LNCAP (cell line): ENCODE data around the gene PSMC5.

Experiments
- TF ChIP-seq, protein P1 (sequence below): fragments of 450-650 bp; IDR thresholded peaks from 2 replicates; pipeline ENCODE4 v1.5.1; 2017; ENCODE audit warnings: mild to moderate bottlenecking

PSMC5 gene

GRCh38 chr17:63816669-63817068, 10.6 kb upstream of the PSMC5 start:
- TF ChIP-seq, protein P1, sequence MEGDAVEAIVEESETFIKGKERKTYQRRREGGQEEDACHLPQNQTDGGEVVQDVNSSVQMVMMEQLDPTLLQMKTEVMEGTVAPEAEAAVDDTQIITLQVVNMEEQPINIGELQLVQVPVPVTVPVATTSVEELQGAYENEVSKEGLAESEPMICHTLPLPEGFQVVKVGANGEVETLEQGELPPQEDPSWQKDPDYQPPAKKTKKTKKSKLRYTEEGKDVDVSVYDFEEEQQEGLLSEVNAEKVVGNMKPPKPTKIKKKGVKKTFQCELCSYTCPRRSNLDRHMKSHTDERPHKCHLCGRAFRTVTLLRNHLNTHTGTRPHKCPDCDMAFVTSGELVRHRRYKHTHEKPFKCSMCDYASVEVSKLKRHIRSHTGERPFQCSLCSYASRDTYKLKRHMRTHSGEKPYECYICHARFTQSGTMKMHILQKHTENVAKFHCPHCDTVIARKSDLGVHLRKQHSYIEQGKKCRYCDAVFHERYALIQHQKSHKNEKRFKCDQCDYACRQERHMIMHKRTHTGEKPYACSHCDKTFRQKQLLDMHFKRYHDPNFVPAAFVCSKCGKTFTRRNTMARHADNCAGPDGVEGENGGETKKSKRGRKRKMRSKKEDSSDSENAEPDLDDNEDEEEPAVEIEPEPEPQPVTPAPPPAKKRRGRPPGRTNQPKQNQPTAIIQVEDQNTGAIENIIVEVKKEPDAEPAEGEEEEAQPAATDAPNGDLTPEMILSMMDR: no peak

DNA sequence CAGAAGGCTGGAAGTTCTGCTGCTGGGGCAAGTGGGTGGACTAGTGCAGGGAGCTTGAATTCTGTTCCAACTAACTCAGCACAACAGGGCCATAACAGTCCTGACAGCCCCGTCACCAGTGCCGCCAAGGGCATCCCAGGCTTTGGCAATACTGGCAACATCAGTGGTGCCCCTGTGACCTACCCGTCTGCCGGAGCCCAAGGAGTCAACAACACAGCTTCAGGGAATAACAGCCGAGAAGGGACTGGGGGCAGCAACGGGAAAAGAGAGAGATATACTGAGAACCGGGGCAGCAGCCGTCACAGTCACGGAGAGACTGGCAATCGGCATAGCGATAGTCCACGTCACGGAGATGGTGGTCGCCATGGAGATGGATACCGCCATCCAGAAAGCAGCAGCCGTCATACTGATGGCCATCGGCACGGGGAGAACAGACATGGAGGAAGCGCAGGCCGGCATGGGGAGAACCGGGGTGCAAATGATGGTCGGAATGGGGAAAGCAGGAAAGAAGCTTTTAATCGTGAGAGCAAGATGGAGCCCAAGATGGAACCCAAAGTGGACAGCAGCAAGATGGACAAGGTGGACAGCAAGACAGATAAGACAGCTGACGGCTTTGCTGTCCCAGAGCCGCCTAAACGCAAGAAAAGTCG, 9.4 kb upstream of the PSMC5 start:
- TF ChIP-seq, protein P1: no peak

DNA sequence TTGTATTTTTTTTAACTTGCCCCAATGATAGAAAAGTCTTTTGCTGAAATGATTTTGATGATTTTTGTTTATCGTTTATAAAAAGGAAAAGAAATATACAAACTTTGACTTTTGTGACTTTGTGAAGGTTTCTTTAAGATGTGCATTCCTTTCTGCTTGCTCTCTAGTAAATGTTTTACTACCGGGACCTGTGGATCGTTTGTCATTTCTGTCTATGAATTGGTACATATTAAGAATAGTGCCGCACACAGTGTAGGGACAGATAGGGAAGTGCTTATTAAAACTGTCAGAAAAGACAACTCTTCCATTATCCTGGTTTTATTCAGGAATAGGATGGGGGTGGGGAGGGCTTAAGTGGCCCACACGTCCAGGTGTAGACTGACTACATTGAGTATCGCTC, 8.1 kb upstream of the PSMC5 start:
- TF ChIP-seq, protein P1: no peak

DNA sequence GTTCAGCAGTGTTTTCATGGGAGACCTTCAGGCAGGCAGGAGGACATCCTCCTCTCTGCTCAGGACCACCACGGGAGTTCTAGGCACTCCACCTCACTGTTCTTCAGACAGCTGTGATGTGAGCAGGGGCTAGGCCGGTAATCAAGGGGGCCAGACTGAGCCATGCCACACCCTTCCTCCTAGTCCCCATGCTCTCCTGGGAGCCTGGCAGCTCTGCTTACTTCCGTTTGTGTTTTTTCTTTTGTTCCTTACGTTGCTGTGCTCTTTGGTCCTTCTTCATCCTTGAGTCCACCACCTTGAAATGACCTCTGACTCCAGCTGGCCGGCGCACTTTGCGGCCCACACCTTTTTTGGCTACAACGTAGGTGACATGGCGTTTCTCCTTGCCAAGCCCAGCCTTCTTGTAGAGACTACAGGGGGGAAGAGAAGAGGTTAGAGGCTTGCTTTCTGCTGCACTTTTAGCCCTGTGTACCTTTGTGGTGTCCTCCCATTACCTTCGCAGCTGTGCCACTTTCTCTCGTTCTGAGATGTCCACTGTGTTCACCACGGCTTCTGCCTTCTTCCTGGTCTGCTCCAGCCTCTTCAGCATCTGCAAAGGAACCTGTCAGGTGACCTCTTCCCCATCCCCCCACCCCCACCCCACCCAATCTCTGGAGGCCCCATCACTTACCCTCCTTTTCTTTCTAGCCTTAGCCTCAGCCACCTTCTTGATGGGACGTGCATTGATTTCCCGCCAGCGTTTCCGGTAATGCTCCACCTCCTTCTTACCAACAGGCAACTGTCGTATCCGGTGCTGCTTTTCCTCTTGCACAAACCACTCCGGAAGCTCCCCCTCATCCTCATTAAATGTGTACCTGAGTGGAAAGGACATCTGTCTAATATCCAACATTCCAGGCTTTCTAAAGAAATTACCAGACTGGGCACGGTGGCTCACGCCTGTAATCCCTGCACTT, 7.4 kb upstream of the PSMC5 start:
- TF ChIP-seq, protein P1: no peak

DNA sequence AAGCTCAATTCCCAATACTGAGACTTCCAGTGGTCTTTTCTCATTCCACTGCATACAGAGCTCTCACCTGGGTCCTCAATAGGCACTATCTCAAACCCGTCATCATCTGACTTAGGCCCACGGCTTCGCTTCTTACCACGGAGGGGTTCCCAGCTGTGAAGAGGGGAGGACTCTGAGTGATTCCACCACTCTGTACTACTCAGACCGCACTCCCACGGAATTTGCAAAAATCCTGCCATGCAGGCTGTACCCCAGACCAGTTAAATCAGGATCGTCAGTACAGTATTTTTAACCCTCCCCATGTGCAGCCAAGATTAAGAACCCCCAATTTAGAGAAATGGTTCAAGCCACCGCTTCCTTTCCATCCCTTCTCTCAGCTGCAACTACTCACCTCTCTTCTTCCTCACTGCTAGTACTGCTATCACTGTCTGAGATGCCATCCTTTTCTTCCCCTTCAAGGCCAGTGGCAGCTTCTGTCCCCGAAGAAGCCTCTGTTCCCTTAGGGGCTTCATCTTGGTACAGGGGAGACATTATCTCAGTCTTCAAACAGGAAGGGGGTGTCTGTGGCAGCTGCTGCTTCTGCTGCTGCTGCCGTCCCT, 6.2 kb upstream of the PSMC5 start:
- TF ChIP-seq, protein P1: no peak

- TF ChIP-seq, protein P1: no peak
These were observed 5.4 kb upstream of the PSMC5 start for GRCh38 chr17:63821804-63822203.

- TF ChIP-seq, protein P1: no peak
These were observed 4.7 kb upstream of the PSMC5 start for GRCh38 chr17:63822537-63822936.
